Fibroblast of lung (primary cell): ENCODE results near the gene PYY. TPM values are rescaled to one million over a fixed set of nuclear protein-coding genes. Genes with fewer than 3 reads are reported as not detected.

Source experiments
- DNase-seq, 2 donors: peaks; one replicate each; pipeline versions ENCODE4 v3.0.0 to v3.0.0-alpha.2; 2010; ENCODE audit warnings: low read depth in 2 of 2
- H2AFZ ChIP-seq: 2 replicates; pipeline ENCODE4 v1.5.1; 2012; ENCODE audit warnings: low read length, control low read depth, inconsistent platforms
- H3K27ac ChIP-seq: 2 replicates; pipeline ENCODE4 v1.5.1; 2011; ENCODE audit warnings: low read length, control low read depth; ENCODE audit not compliant: insufficient read depth
- H3K27me3 ChIP-seq: 2 replicates; pipeline ENCODE4 v1.5.1; 2011; ENCODE audit warnings: mild to moderate bottlenecking, low read length; ENCODE audit not compliant: control insufficient read depth, insufficient read depth
- H3K36me3 ChIP-seq: 2 replicates; pipeline ENCODE4 v1.5.1; 2011; ENCODE audit warnings: low read length; ENCODE audit not compliant: control insufficient read depth, insufficient read depth
- H3K4me1 ChIP-seq: 2 replicates; pipeline ENCODE4 v1.5.1; 2011; ENCODE audit warnings: low read length; ENCODE audit not compliant: control insufficient read depth, insufficient read depth; ENCODE audit errors: extremely low read depth
- H3K4me2 ChIP-seq: 2 replicates; pipeline ENCODE4 v1.5.1; 2011; ENCODE audit warnings: low read length, control low read depth; ENCODE audit not compliant: insufficient read depth; ENCODE audit errors: extremely low read depth
- H3K4me3 ChIP-seq, 4 experiments: fragments of 200-600 bp in 1 of 4; sonication (generic) in 1 of 4; replicated peaks in 1 of 4; 2 replicates each; pipeline ENCODE4 v1.5.1; 2011 to 2016; ENCODE audit warnings: low read length in 4 of 4, low read depth in 3 of 4, mild to moderate bottlenecking in 3 of 4, control low read depth in 2 of 4, inconsistent platforms in 1 of 4, mixed read lengths in 1 of 4; ENCODE audit not compliant: insufficient read depth in 1 of 4; ENCODE audit errors: control extremely low read depth in 1 of 4
- H3K79me2 ChIP-seq: 2 replicates; pipeline ENCODE4 v1.5.1; 2012; ENCODE audit warnings: mild to moderate bottlenecking, low read length, inconsistent platforms; ENCODE audit not compliant: control insufficient read depth, insufficient read depth
- H3K9ac ChIP-seq: 2 replicates; pipeline ENCODE4 v1.5.1; 2011; ENCODE audit warnings: mild to moderate bottlenecking, low read length, control low read depth; ENCODE audit not compliant: insufficient read depth
- H3K9me3 ChIP-seq: 2 replicates; pipeline ENCODE4 v1.5.1; 2012; ENCODE audit warnings: low read depth, low read length; ENCODE audit not compliant: control insufficient read depth, insufficient read depth
- H4K20me1 ChIP-seq: 2 replicates; pipeline ENCODE4 v1.5.1; 2011; ENCODE audit warnings: low read length; ENCODE audit not compliant: control insufficient read depth, insufficient read depth; ENCODE audit errors: extremely low read depth
- EZH2 ChIP-seq: IDR thresholded peaks from 2 replicates; pipeline ENCODE4 v1.5.1; 2012; ENCODE audit warnings: low read length, control low read depth, mild to moderate bottlenecking; ENCODE audit errors: missing control alignments
- polyA plus RNA-seq, 2 donors: library from polyadenylated mRNA; depleted of rRNA in 1 of 2; stranded (reverse) in 1 of 2; unstranded in 1 of 2; fragments of >200 nt; gene quantifications; 2 replicates each; pipeline ENCODE4 v1.2.1, GENCODE V29; 2011 to 2012; ENCODE audit warnings: missing spikeins in 1 of 2
- total RNA-seq: library from RNA; depleted of rRNA; stranded (reverse); fragments of >200 nt; gene quantifications from 2 replicates; pipeline ENCODE4 v1.2.1, GENCODE V29; 2014
- TF ChIP-seq, protein P1 (sequence below), 2 donors: IDR thresholded peaks in 1 of 2; conservative IDR thresholded peaks in 1 of 2; 1 replicate in 1 of 2; 2 replicates in 1 of 2; pipeline ENCODE4 v1.5.1; 2011 to 2012; ENCODE audit warnings: low read length in 2 of 2, control low read depth in 1 of 2, inconsistent platforms in 1 of 2, low read depth in 1 of 2, mild to moderate bottlenecking in 1 of 2

The PYY gene
- total and polyA plus RNA-seq, 2 donors (not counting 1 experiment from before 2014, with no cell fraction given): 0.33 TPM; not detected in 1

GRCh38 chr17:43906951-43907424 is 46.8 kb downstream of the PYY start:
- Histone ChIP-seq H3K27ac (no peak overlapping the region), H4K20me1 (no peaks in the 10 kb centered on the region), H3K79me2 (no peaks in the 10 kb centered on the region), H3K9ac (peak overlapping the region; percentile 3), H3K36me3 (no peaks in the 10 kb centered on the region), H3K4me1 (peaks cover 7% of the 10 kb centered on the region), H3K27me3 (peaks cover 4% of the 10 kb centered on the region), H3K4me2 (peak overlapping the region; percentile 97), H3K4me3 (peak overlapping the region; percentile 42 to 78 (median 60)), H2AFZ (peak overlapping the region; percentile 99), H3K9me3 (no peaks in the 10 kb centered on the region)
- DNase-seq: no peak
- no peak for TF ChIP-seq EZH2
- TF ChIP-seq, protein P1, sequence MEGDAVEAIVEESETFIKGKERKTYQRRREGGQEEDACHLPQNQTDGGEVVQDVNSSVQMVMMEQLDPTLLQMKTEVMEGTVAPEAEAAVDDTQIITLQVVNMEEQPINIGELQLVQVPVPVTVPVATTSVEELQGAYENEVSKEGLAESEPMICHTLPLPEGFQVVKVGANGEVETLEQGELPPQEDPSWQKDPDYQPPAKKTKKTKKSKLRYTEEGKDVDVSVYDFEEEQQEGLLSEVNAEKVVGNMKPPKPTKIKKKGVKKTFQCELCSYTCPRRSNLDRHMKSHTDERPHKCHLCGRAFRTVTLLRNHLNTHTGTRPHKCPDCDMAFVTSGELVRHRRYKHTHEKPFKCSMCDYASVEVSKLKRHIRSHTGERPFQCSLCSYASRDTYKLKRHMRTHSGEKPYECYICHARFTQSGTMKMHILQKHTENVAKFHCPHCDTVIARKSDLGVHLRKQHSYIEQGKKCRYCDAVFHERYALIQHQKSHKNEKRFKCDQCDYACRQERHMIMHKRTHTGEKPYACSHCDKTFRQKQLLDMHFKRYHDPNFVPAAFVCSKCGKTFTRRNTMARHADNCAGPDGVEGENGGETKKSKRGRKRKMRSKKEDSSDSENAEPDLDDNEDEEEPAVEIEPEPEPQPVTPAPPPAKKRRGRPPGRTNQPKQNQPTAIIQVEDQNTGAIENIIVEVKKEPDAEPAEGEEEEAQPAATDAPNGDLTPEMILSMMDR (conservative IDR thresholded peaks at IDR 0.05 in 1 of 2, IDR thresholded peaks at IDR 0.05 in 1 of 2; ENCODE audit: low read depth in 1 of 2, low read length in 2 of 2): no peak

GRCh38 chr17:43905985-43906852 is 47.5 kb downstream of the PYY start:
- H3K9ac ChIP-seq: no peak overlapping the region
- no peak overlapping the region for H2AFZ ChIP-seq

DNA sequence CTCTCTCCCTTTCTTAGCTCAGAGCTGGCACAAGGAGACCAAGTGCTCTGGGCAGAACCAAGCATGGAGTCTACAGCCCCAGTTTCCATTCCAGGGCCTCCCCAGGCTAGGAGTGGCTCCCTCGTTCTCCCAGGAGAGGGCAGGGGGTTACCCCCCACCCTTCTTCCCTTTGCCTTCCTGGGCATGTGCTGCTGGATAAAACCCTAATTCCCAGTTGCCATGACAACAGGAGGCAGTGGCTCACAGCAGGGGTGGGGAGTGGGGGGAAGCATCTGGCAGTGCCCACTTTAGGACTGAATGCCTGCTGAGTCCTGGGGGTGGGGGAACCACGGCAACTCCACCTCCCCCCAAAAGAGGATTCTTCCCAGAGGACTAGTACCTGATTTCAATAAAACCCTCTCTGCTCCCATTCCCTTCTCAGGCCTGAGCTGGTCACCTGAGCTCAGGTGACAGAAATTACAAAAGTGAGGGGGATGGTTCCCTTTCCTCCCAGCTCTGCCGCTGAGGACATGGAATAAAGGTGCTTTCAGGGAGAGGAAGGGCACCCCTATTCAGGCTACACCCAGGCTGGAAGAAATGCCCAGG is 48.2 kb downstream of the PYY start:
- no peaks in the 10 kb centered on the region for H3K9me3 ChIP-seq
- DNase-seq: no peak
- no peak overlapping the region for H3K27ac ChIP-seq
- H3K9ac ChIP-seq: no peak overlapping the region
- H3K27me3 ChIP-seq: peaks cover 4% of the 10 kb centered on the region
- H3K4me3 ChIP-seq: peak overlapping the region in 1 of 4 experiments; percentile 78
- no peaks in the 10 kb centered on the region for H4K20me1 ChIP-seq
- TF ChIP-seq EZH2: no peak
- TF ChIP-seq, protein P1 (conservative IDR thresholded peaks at IDR 0.05 in 1 of 2, IDR thresholded peaks at IDR 0.05 in 1 of 2; ENCODE audit: low read depth in 1 of 2, low read length in 2 of 2): no peak
- H3K4me2 ChIP-seq: no peak overlapping the region
- H3K36me3 ChIP-seq: no peaks in the 10 kb centered on the region
- H2AFZ ChIP-seq: no peak overlapping the region
- no peaks in the 10 kb centered on the region for H3K79me2 ChIP-seq
- peaks cover 9% of the 10 kb centered on the region for H3K4me1 ChIP-seq

More at GRCh38 chr17:43905985-43906852, 47.5 kb downstream of the PYY start:
- Histone ChIP-seq H3K4me1 (peaks cover 7% of the 10 kb centered on the region), H3K27me3 (peaks cover 4% of the 10 kb centered on the region), H3K9me3 (no peaks in the 10 kb centered on the region), H3K4me2 (peak overlapping the region; percentile 58), H3K79me2 (no peaks in the 10 kb centered on the region), H3K4me3 (peak overlapping the region in 3 of 4 experiments; percentile 42 to 78 (median 67)), H4K20me1 (no peaks in the 10 kb centered on the region), H3K36me3 (no peaks in the 10 kb centered on the region), H3K27ac (no peak overlapping the region)
- no peak for TF ChIP-seq EZH2
- TF ChIP-seq, protein P1 (conservative IDR thresholded peaks at IDR 0.05 in 1 of 2, IDR thresholded peaks at IDR 0.05 in 1 of 2; ENCODE audit: low read depth in 1 of 2, low read length in 2 of 2): no peak
- DNase-seq: peak; percentile 55 to 65
